AG09309 (cell line): Measurements from ENCODE around the gene LHFPL6.

Experiments used
- DNase-seq: peaks from one replicate; pipeline ENCODE4 v3.0.0-alpha.2; 2010; ENCODE audit warnings: low read depth
- H3K4me3 ChIP-seq: 2 replicates; pipeline ENCODE4 v1.5.1; 2011; ENCODE audit warnings: mild to moderate bottlenecking, low read depth, low read length, moderate library complexity; ENCODE audit not compliant: control insufficient read depth
- TF ChIP-seq, protein P1 (sequence below): IDR thresholded peaks from 2 replicates; pipeline ENCODE4 v1.5.1; 2011; ENCODE audit warnings: mild to moderate bottlenecking, low read depth, low read length, inconsistent platforms; ENCODE audit not compliant: insufficient read depth, control insufficient read depth; ENCODE audit errors: missing control alignments

LHFPL6 gene

DNA sequence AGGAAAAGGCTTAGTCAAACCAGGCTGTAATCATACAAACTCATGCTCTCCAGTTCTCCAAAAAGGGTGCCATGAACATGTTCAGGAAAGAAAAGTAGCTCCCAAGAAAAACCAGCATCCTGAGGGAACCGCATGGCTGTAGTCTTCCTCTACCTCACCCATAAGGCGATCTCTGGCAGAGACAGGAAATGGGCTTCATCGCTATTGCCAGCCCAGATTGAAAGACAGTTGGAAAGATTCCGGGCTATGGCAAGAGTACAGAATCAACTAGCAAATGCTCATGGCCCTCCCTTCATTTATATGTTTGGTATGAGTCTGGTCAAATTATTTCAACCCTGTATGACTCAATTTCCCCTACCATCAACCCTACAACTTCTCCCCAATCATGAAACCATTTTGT lies 140.1 kb downstream of the LHFPL6 start:
- DNase-seq: no peak
- H3K4me3 ChIP-seq: no peak overlapping the region
- TF ChIP-seq, protein P1, sequence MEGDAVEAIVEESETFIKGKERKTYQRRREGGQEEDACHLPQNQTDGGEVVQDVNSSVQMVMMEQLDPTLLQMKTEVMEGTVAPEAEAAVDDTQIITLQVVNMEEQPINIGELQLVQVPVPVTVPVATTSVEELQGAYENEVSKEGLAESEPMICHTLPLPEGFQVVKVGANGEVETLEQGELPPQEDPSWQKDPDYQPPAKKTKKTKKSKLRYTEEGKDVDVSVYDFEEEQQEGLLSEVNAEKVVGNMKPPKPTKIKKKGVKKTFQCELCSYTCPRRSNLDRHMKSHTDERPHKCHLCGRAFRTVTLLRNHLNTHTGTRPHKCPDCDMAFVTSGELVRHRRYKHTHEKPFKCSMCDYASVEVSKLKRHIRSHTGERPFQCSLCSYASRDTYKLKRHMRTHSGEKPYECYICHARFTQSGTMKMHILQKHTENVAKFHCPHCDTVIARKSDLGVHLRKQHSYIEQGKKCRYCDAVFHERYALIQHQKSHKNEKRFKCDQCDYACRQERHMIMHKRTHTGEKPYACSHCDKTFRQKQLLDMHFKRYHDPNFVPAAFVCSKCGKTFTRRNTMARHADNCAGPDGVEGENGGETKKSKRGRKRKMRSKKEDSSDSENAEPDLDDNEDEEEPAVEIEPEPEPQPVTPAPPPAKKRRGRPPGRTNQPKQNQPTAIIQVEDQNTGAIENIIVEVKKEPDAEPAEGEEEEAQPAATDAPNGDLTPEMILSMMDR: no peak

DNA sequence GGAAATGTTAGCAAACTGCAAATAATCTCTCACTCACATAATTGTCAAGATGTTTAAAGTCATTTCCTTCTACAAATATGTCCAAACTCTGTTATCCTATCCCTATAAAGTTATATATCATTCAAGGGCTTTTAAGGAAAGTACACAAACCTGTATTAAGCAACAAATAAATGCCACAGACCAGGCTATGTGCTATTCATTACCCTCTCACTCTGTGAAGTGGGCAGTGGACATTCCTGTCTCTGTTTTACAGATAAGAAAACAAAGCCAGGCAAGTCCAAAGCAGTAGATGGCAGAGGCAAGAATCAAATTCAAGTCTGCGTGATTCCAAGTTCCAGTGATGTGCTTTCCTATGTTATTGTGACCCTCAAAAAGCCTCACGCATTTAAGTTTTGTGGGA lies 140.6 kb downstream of the LHFPL6 start:
- peak; percentile 68 for DNase-seq
- TF ChIP-seq, protein P1: no peak

DNA sequence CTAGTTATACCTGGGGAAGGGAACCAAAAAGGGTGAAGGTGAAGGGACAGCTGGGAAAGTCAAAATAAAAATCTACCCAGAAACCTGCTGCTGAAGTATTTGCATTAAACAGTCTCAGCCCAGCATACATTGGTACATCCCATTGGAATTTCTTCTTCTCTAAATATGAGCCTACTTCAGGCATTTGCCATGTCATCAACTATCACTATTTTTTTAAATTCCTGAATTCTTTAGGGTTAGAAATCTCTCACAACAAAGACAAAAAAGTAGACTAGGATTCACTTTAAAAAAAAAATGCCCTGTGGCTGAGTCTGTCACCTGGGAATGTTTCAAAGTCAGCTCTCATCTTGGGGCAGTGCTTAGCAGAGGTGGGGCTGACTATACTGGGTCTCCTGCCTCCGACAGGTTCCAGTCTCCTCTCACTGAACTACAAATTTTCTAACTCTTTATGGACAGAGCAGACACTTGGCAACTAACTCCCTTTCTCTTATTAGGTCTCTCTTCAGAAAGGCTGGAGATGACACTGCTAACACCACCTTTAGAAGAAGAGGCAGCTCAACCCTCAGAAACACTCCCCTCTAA lies 141.2 kb downstream of the LHFPL6 start:
- TF ChIP-seq, protein P1: no peak
- no peak for DNase-seq
- H3K4me3 ChIP-seq: no peak overlapping the region

More for the DNA sequence above, 140.6 kb downstream of the LHFPL6 start:
- H3K4me3 ChIP-seq: no peak overlapping the region

DNA sequence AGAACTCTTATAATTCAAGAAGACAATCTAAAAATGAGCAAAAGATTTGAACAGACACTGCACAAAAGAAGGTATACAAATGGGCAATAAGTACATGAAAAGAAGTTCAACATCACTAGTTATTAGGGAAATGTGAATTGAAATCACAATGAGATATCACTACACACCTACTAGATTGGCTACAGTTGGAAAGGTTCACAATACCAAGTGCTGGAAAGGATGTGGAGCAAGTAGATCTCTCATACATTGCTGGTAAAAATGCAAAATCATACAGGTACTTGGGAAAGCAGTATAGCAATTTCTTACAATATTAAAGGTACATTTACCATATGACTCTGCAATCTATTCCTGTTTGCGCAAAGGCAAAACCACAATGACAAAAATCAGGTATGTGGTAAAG lies 145.7 kb downstream of the LHFPL6 start:
- H3K4me3 ChIP-seq: no peak overlapping the region
- DNase-seq: no peak
- TF ChIP-seq, protein P1: no peak

DNA sequence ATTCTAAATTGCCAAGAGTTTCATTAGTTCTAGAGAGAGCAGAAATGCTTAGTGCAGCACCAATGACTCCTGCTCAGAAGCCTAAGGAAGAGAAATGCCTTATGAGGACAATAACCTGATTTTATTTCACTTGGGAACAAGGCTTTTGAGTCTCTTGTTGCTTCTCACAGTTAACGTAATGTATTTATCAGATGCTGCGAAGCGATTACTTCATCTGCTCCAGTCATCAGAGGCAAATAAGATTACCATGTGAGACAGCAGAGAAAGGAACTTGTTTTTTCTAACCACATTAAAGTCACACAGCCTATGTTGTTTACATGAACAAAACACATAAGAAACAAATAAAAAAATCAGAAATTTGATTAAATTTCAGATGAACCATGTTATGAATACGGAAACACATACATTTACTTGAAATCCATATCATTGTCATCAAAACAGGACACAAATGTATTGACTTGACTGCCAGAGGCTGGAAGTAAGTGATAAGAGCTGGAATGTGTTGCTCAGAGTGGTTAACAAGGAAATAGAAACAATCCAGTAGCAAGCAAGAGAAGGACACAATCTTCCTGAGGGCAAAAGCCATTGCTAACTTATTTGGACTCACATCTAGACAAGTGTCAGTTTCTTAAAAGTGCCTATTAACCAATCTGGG lies 147.3 kb downstream of the LHFPL6 start:
- TF ChIP-seq, protein P1: no peak
- DNase-seq: no peak
- H3K4me3 ChIP-seq: no peak overlapping the region

DNA sequence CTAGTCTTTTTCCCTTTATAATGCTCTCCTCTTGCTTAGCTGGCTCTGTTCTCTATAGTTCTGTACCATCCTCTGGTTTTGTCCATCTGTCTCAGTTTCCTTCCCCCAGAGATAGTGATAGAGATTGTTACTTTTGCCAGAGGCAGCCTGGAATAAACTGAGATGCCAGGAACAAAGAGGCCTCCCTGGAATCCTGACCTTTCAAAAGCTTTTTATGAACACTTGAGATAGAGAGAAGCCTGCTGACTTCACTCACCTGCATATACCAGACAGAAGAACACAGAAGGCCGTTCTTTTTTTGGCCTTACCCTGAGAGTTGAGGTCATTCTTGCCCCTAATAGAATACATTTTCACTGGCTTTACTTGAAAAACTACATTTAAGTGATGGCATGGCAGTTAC lies 150.2 kb downstream of the LHFPL6 start:
- TF ChIP-seq, protein P1: no peak
- no peak for DNase-seq
- H3K4me3 ChIP-seq: no peak overlapping the region
